Panc1 (cell line): Measurements from ENCODE around the gene BATF3. TPM values are rescaled to one million over a fixed set of nuclear protein-coding genes. Genes with fewer than 3 reads are reported as not detected.

Experiments used
- ATAC-seq: fragments of 200-7000 bp; cut with Tn5 transposase; 2 replicates; pipeline ENCODE4 v1.9.1; 2020; ENCODE audit warnings: mild to moderate bottlenecking, moderate library complexity
- BruUV-seq: library from RNA; stranded (reverse); fragments of 400-500 nt; replicated peaks from 2 replicates; lab custom pipeline; 2021; lab: Mats Ljungman, UMichigan
- CTCF ChIA-PET: fragments of 300-600 bp; sonication (Branson Sonifier 250); formaldehyde crosslinking; loops from one replicate; lab custom pipeline; 2022; ENCODE audit warnings: antibody characterized with exemption; lab: Charles Lee
- POLR2A ChIA-PET: fragments of 300-600 bp; sonication (Branson Sonifier 250); formaldehyde crosslinking; loops from one replicate; lab custom pipeline; 2022; ENCODE audit warnings: antibody characterized with exemption; lab: Charles Lee
- DNase-seq: peaks from one replicate; pipeline ENCODE4 v3.0.0-alpha.2; 2010; ENCODE audit warnings: low read depth, low spot score
- H3K27ac ChIP-seq: 2 replicates; pipeline ENCODE4 v1.5.1; 2011; ENCODE audit warnings: mild to moderate bottlenecking, low read length, inconsistent platforms
- H3K27me3 ChIP-seq: fragments of 200-500 bp; sonication (Bioruptor generic); 2 replicates; pipeline ENCODE4 v1.6.0; 2014; ENCODE audit warnings: low read length, inconsistent platforms; ENCODE audit not compliant: control insufficient read depth, insufficient read depth
- H3K36me3 ChIP-seq: fragments of 200-500 bp; sonication (Bioruptor generic); 2 replicates; pipeline ENCODE4 v1.5.1; 2014; ENCODE audit warnings: inconsistent platforms, mild to moderate bottlenecking, low read length, moderate library complexity; ENCODE audit not compliant: control insufficient read depth, insufficient read depth
- H3K4me1 ChIP-seq: 2 replicates; pipeline ENCODE4 v1.5.1; 2011; ENCODE audit warnings: inconsistent platforms, mild to moderate bottlenecking, low read length, moderate library complexity; ENCODE audit not compliant: control insufficient read depth, insufficient read depth
- H3K4me3 ChIP-seq, 2 experiments: 2 replicates each; pipeline ENCODE4 v1.5.1; 2011 to 2012; ENCODE audit warnings: low read depth in 2 of 2, low read length in 2 of 2, mild to moderate bottlenecking in 2 of 2, inconsistent platforms in 1 of 2, moderate library complexity in 1 of 2
- H3K9me3 ChIP-seq: fragments of 200-500 bp; sonication (Bioruptor generic); 2 replicates; pipeline ENCODE4 v1.5.1; 2014; ENCODE audit warnings: low read depth, mild to moderate bottlenecking, inconsistent platforms, low read length, moderate library complexity; ENCODE audit not compliant: control insufficient read depth, insufficient read depth
- POLR2AphosphoS5 ChIP-seq: IDR thresholded peaks from 2 replicates; pipeline ENCODE4 v1.6.1; 2012; ENCODE audit warnings: mild to moderate bottlenecking, low read depth, low read length, moderate library complexity
- SIN3A ChIP-seq: IDR thresholded peaks from 2 replicates; pipeline ENCODE4 v1.6.1; 2012; ENCODE audit warnings: low read depth, mild to moderate bottlenecking, low read length, moderate library complexity, borderline replicate concordance; ENCODE audit not compliant: insufficient read depth
- TCF7L2 ChIP-seq: IDR thresholded peaks from 2 replicates; pipeline ENCODE4 v1.6.1; 2011; ENCODE audit warnings: mild to moderate bottlenecking, low read depth, low read length, inconsistent platforms
- in situ Hi-C: cut with HindIII; loops from 2 replicates; pipeline ENCODE4 v1.10.0; 2016; ENCODE audit warnings: low sequenced_read_pairs, low pct_unique_long_range_greater_than_20kb
- intact Hi-C: fragments of 100-400 bp; cut with micrococcal nuclease; formaldehyde crosslinking; loops from one replicate; pipeline ENCODE4 v1.10.0; 2022; ENCODE audit not compliant: unreplicated experiment
- total RNA-seq: library from RNA; stranded (reverse); gene quantifications from one replicate; pipeline ENCODE4 v1.2.1, GENCODE V29; 2021; ENCODE audit not compliant: unreplicated experiment
- TF ChIP-seq, protein P1 (sequence below): fragments of 450-650 bp; IDR thresholded peaks from 2 replicates; pipeline ENCODE4 v1.5.1; 2017; ENCODE audit warnings: mild to moderate bottlenecking
- TF ChIP-seq, protein P2 (sequence below), 2 experiments: IDR thresholded peaks; 2 replicates each; pipeline ENCODE4 v1.6.1; 2011 to 2012; ENCODE audit warnings: low read depth in 2 of 2, control low read depth in 1 of 2, low read length in 1 of 2, mild to moderate bottlenecking in 1 of 2, moderate library complexity in 1 of 2; ENCODE audit not compliant: insufficient read depth in 1 of 2

BATF3 gene
- total RNA-seq, 1 experiment from 2014 or later: 2.4 TPM

DNA sequence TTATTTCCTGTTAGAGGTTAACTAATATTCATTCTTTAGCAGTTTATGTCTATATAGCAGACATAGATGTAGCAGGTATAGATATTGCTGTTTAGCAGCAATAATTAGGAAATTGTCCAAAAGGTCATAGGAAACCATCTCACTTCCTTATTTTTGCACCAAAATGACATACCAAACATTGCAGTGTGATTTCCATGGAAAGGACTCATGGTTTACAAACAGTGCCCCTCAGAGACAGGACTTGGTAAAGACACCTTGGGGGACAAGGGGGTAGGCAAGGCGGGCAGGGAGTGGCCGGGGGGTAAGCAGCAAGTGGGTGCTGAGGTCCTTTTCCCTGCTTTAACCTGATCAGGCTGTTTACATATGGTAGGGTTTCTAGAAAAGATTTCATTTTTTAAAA lies 30.5 kb downstream of the BATF3 start:
- Histone ChIP-seq H3K4me1 (no peaks in the 10 kb centered on the region), H3K4me3 (no peak overlapping the region), H3K9me3 (no peaks in the 10 kb centered on the region), H3K27ac (no peak overlapping the region), H3K27me3 (no peaks in the 10 kb centered on the region), H3K36me3 (no peaks in the 10 kb centered on the region)
- no TSS peak for BruUV-seq
- TF ChIP-seq SIN3A: no peak
- TF ChIP-seq, protein P1, sequence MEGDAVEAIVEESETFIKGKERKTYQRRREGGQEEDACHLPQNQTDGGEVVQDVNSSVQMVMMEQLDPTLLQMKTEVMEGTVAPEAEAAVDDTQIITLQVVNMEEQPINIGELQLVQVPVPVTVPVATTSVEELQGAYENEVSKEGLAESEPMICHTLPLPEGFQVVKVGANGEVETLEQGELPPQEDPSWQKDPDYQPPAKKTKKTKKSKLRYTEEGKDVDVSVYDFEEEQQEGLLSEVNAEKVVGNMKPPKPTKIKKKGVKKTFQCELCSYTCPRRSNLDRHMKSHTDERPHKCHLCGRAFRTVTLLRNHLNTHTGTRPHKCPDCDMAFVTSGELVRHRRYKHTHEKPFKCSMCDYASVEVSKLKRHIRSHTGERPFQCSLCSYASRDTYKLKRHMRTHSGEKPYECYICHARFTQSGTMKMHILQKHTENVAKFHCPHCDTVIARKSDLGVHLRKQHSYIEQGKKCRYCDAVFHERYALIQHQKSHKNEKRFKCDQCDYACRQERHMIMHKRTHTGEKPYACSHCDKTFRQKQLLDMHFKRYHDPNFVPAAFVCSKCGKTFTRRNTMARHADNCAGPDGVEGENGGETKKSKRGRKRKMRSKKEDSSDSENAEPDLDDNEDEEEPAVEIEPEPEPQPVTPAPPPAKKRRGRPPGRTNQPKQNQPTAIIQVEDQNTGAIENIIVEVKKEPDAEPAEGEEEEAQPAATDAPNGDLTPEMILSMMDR: peak; percentile 24; the same call in 1 of the 2 replicates
- no peak for DNase-seq
- ChIA-PET POLR2A (no interaction called here), CTCF (no interaction called here)
- intact Hi-C loops: loop anchor here (10.0 kb wide), 2 partner anchors 46 to 194 kb away; no protein-coding TSS in a partner anchor
- no peak for ATAC-seq
- in situ Hi-C loops: no loop called here

DNA sequence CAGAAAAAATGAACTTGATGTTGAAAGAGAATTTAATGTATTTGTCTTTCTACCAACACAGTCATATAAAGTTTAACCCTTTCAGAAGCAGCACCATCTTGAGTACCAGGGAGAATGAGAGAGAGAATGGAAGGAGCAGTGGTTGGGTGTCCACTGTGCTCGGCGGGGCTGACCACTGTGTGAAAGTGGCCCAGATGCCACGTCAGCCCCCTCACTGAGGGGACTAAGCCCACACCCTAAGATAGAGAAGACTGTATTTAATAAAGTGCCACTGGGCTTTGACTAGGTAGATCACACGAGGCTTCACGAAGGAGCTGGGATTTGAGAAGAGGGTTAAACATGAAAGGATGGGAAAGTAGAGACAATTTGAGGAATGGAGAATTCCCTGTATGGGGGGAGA lies 31.2 kb downstream of the BATF3 start:
- ChIA-PET CTCF (no interaction called here), POLR2A (no interaction called here)
- Histone ChIP-seq H3K27me3 (no peaks in the 10 kb centered on the region), H3K4me1 (no peaks in the 10 kb centered on the region), H3K4me3 (no peak overlapping the region), H3K36me3 (no peaks in the 10 kb centered on the region), H3K27ac (no peak overlapping the region), H3K9me3 (no peaks in the 10 kb centered on the region)
- in situ Hi-C loops (no loop called here), intact Hi-C loops (loop anchor here (10.0 kb wide), 2 partner anchors 46 to 194 kb away; no protein-coding TSS in a partner anchor)
- no peak for TF ChIP-seq SIN3A
- TF ChIP-seq, protein P2, sequence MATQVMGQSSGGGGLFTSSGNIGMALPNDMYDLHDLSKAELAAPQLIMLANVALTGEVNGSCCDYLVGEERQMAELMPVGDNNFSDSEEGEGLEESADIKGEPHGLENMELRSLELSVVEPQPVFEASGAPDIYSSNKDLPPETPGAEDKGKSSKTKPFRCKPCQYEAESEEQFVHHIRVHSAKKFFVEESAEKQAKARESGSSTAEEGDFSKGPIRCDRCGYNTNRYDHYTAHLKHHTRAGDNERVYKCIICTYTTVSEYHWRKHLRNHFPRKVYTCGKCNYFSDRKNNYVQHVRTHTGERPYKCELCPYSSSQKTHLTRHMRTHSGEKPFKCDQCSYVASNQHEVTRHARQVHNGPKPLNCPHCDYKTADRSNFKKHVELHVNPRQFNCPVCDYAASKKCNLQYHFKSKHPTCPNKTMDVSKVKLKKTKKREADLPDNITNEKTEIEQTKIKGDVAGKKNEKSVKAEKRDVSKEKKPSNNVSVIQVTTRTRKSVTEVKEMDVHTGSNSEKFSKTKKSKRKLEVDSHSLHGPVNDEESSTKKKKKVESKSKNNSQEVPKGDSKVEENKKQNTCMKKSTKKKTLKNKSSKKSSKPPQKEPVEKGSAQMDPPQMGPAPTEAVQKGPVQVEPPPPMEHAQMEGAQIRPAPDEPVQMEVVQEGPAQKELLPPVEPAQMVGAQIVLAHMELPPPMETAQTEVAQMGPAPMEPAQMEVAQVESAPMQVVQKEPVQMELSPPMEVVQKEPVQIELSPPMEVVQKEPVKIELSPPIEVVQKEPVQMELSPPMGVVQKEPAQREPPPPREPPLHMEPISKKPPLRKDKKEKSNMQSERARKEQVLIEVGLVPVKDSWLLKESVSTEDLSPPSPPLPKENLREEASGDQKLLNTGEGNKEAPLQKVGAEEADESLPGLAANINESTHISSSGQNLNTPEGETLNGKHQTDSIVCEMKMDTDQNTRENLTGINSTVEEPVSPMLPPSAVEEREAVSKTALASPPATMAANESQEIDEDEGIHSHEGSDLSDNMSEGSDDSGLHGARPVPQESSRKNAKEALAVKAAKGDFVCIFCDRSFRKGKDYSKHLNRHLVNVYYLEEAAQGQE (IDR thresholded peaks at IDR 0.05; ENCODE audit: insufficient read depth in 1 of 2, low read depth in 2 of 2, low read length in 1 of 2): no peak
- no peak for TF ChIP-seq TCF7L2
- TF ChIP-seq POLR2AphosphoS5: no peak
- TF ChIP-seq, protein P1: no peak
- DNase-seq (no peak), ATAC-seq (no peak)
- BruUV-seq: no TSS peak
